ENCODE measurements around the gene ERICH6B.

Gene ERICH6B

DNA sequence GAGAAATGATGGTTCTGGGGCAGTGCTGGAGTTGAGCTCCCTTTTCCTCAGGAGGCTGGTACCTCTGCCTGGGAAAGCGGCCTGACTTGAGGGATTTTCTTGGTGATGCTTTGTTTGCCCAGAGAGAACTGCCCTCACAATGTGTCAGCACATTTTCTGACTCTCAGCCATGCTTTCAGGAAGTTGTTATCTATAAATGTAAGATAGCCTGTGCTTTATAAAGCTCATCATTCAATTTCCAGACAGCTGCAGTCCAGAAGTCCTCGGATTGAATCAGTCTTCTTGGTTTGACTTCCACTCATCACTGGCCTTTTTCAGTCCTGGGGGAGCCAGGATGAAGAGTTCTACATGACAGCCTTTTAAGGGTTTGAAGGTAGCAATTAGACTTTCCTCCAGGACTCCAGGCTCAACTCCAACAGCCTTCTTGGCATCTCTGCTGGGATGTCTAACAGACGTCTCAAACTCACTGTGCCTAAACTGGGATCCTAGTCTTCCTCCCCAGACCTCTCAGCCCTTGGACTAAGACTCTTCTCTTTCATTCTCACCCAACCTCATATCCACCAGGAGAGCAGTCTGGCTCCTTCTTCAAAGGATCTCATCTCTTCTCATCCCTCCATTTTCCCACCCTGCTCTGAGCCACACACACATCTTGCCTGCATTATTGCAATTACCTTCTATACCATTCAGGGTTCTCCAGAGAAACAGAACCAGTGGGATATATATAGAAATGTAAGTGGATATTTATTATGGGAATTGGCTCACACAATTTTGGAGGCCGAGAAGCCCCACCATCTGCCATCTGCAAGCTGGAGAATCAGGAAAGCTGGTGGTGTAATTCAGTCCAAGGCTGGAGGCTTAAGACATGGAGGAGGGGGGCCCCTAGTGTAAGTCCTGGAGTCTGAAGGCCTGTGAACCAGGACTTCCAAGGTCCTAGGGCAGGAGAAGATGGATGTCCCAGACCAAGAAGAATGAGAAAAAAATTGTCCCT, 13.1 kb downstream of the ERICH6B start:
- Histone ChIP-seq H3K4me1 (ENCODE audit: control insufficient read depth, insufficient read depth, low read length, poor library complexity, severe bottlenecking) (no peaks in the 10 kb centered on the region), H3K9me3 (ENCODE audit: control insufficient read depth, low read length) (no peaks in the 10 kb centered on the region), H3K27ac (ENCODE audit: insufficient read depth, low read length, poor library complexity, severe bottlenecking) (no peak overlapping the region), H3K36me3 (ENCODE audit: control insufficient read depth, insufficient read depth, low read length) (no peaks in the 10 kb centered on the region), H3K4me3 (ENCODE audit: insufficient read depth, low read depth, low read length, poor library complexity, severe bottlenecking) (no peak overlapping the region), H3K27me3 (replicated peaks; ENCODE audit: control insufficient read depth, insufficient read depth, low read length, poor library complexity, severe bottlenecking) (no peaks in the 10 kb centered on the region)
- DNase-seq = no peak

DNA sequence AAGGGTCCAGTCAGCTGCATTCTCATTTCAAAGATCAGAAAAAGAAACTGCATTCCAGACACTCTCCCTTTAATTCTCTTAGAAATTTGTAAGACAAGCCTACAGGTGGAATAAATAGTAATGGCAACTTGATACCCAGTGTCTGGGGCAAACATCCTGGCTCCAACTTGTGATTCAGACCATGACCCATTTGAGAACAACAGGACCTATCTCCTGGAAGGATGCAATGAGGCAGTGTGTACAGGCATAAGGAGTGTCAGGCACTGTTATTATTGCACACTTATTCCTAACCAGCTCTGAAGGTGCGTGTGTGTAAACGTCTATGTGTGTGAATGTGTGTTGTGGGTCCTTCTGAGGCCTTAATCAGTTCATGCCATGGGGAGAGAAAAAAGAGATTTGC, 13.9 kb downstream of the ERICH6B start:
- Histone ChIP-seq H3K4me1 (ENCODE audit: control insufficient read depth, insufficient read depth, low read length, poor library complexity, severe bottlenecking) (no peaks in the 10 kb centered on the region), H3K27ac (ENCODE audit: insufficient read depth, low read length, poor library complexity, severe bottlenecking) (no peak overlapping the region), H3K4me3 (ENCODE audit: insufficient read depth, low read depth, low read length, poor library complexity, severe bottlenecking) (no peak overlapping the region), H3K27me3 (replicated peaks; ENCODE audit: control insufficient read depth, insufficient read depth, low read length, poor library complexity, severe bottlenecking) (no peaks in the 10 kb centered on the region), H3K36me3 (ENCODE audit: control insufficient read depth, insufficient read depth, low read length) (no peaks in the 10 kb centered on the region), H3K9me3 (ENCODE audit: control insufficient read depth, low read length) (no peaks in the 10 kb centered on the region)
- no peak for DNase-seq

DNA sequence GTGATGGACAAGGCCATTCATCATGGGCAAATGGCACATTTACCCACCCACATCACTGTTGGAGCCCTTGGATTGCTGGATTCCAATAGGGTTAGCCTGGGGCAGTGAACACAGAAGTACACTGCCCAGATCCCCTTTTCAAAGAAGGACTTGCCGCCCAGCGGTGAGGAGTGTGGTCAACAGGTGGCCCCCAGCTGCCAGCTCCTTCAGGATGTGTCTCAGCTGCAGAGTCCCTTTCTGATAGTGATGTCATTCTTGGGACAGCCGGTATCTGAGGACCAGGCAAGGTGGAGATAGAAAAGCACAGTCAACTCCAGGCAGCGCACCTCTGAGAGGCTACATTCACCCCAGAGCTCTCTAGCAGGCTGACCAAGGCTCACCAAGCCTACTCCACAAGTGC, 16.9 kb downstream of the ERICH6B start:
- H3K27me3 ChIP-seq (replicated peaks; ENCODE audit: control insufficient read depth, insufficient read depth, low read length, poor library complexity, severe bottlenecking) = no peaks in the 10 kb centered on the region

DNA sequence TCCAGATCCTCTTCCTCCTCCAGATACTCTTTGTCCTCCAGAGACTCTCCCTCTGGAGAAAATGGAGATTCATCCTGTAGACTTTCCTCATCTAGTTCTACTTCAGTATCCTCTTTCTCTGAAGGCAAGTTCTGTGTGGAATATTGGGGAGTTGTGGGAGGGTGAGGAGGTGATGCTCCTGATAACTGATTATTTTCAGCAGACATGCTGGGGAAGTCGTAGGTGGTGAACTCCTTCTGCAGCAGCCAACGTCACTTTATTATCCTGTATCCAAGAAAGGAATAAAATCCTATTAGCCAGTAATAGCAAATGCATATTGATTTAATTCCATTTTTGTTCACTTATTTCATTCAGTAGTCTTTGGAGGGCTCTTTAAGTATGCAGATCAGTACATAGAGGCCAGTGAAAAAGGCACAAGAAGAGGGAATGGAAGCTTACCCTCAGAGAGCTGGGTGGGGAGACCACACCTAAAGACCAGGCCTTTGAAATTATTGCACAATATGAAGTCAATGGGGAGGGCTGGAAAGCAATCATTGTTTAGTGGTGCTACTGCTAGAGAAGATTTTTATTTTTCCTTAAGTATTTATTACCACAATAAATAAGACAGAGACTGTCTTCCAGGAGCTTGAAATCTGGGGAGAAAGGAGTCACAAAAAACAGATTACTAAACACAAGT, 18.6 kb downstream of the ERICH6B start:
- Histone ChIP-seq H3K36me3 (ENCODE audit: control insufficient read depth, insufficient read depth, low read length) (no peaks in the 10 kb centered on the region), H3K4me1 (ENCODE audit: control insufficient read depth, insufficient read depth, low read length, poor library complexity, severe bottlenecking) (no peaks in the 10 kb centered on the region), H3K9me3 (ENCODE audit: control insufficient read depth, low read length) (no peaks in the 10 kb centered on the region), H3K27ac (ENCODE audit: insufficient read depth, low read length, poor library complexity, severe bottlenecking) (no peak overlapping the region), H3K27me3 (replicated peaks; ENCODE audit: control insufficient read depth, insufficient read depth, low read length, poor library complexity, severe bottlenecking) (no peaks in the 10 kb centered on the region), H3K4me3 (ENCODE audit: insufficient read depth, low read depth, low read length, poor library complexity, severe bottlenecking) (no peak overlapping the region)
- no peak for DNase-seq

More for the DNA sequence above, 16.9 kb downstream of the ERICH6B start:
- Histone ChIP-seq H3K36me3 (ENCODE audit: control insufficient read depth, insufficient read depth, low read length) (no peaks in the 10 kb centered on the region), H3K27ac (ENCODE audit: insufficient read depth, low read length, poor library complexity, severe bottlenecking) (no peak overlapping the region), H3K4me1 (ENCODE audit: control insufficient read depth, insufficient read depth, low read length, poor library complexity, severe bottlenecking) (no peaks in the 10 kb centered on the region), H3K4me3 (ENCODE audit: insufficient read depth, low read depth, low read length, poor library complexity, severe bottlenecking) (no peak overlapping the region), H3K9me3 (ENCODE audit: control insufficient read depth, low read length) (no peaks in the 10 kb centered on the region)
- no peak for DNase-seq

DNA sequence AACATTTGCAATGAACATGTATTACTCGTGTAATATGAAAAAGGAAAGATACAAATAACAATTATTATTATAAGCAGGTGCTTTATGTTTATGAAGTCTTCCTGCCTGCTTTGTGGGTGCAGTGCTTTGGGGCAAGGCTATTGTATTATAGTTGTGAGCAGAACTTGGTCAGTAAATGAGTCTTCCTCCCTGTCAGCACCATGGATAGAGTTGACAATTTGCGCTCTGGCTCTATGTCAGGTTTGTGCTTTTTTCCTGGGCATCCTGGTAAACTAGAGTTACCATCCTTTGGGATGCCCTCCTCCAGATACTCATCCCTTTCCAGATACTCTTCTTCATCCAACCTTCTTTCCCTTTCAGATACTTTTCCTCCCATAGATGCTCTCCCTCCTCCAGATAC, 19.6 kb downstream of the ERICH6B start:
- DNase-seq = no peak
- Histone ChIP-seq H3K4me1 (ENCODE audit: control insufficient read depth, insufficient read depth, low read length, poor library complexity, severe bottlenecking) (no peaks in the 10 kb centered on the region), H3K27ac (ENCODE audit: insufficient read depth, low read length, poor library complexity, severe bottlenecking) (no peak overlapping the region), H3K27me3 (replicated peaks; ENCODE audit: control insufficient read depth, insufficient read depth, low read length, poor library complexity, severe bottlenecking) (no peaks in the 10 kb centered on the region), H3K36me3 (ENCODE audit: control insufficient read depth, insufficient read depth, low read length) (no peaks in the 10 kb centered on the region), H3K9me3 (ENCODE audit: control insufficient read depth, low read length) (no peaks in the 10 kb centered on the region), H3K4me3 (ENCODE audit: insufficient read depth, low read depth, low read length, poor library complexity, severe bottlenecking) (no peak overlapping the region)

DNA sequence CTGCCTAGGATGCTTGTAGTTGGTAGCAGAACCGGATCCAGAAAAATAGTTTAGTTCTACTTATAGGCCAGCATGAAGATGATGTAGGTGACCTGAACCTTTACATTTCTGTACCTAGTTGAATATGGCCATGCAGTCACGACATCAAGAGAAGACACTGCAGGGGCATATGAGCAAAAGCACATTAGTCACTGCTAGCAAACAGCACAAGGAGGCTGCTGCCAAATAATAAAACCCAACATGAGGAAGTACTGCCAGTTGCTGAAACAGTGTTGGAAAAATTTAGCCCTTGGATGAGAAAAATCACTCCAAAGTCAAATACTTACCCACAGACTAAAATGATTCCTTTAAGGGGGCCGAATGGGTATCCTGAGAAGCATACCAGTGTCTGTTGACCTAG, 20.8 kb downstream of the ERICH6B start:
- H3K27me3 ChIP-seq (replicated peaks; ENCODE audit: control insufficient read depth, insufficient read depth, low read length, poor library complexity, severe bottlenecking) = no peaks in the 10 kb centered on the region
- no peak for DNase-seq
- H3K4me3 ChIP-seq (ENCODE audit: insufficient read depth, low read depth, low read length, poor library complexity, severe bottlenecking) = no peak overlapping the region
- H3K36me3 ChIP-seq (ENCODE audit: control insufficient read depth, insufficient read depth, low read length) = no peaks in the 10 kb centered on the region
- H3K9me3 ChIP-seq (ENCODE audit: control insufficient read depth, low read length) = no peaks in the 10 kb centered on the region
- H3K4me1 ChIP-seq (ENCODE audit: control insufficient read depth, insufficient read depth, low read length, poor library complexity, severe bottlenecking) = no peaks in the 10 kb centered on the region
- no peak overlapping the region for H3K27ac ChIP-seq (ENCODE audit: insufficient read depth, low read length, poor library complexity, severe bottlenecking)

DNA sequence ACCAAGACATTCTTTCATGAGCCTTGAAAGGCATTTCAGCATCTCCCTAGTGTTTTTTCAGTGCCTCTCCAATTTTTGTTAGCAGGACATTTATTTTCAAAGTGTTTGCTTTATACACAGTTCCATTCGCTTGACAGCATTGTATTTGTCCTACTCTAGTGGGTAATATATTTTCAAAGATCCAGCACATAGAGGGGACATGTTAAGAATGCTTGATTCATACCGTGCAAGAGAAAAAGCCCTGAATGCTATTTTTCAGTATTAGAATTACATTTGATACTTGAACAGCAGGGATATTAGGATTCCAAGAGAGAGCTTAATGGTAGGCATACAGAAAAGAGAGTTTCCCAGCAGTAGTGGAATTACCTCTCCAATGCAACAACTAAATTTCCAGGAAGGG, 21.3 kb downstream of the ERICH6B start:
- H3K36me3 ChIP-seq (ENCODE audit: control insufficient read depth, insufficient read depth, low read length) = no peaks in the 10 kb centered on the region
- H3K27ac ChIP-seq (ENCODE audit: insufficient read depth, low read length, poor library complexity, severe bottlenecking) = no peak overlapping the region
- H3K27me3 ChIP-seq (replicated peaks; ENCODE audit: control insufficient read depth, insufficient read depth, low read length, poor library complexity, severe bottlenecking) = no peaks in the 10 kb centered on the region
- H3K4me3 ChIP-seq (ENCODE audit: insufficient read depth, low read depth, low read length, poor library complexity, severe bottlenecking) = no peak overlapping the region
- DNase-seq = no peak
- no peaks in the 10 kb centered on the region for H3K4me1 ChIP-seq (ENCODE audit: control insufficient read depth, insufficient read depth, low read length, poor library complexity, severe bottlenecking)
- H3K9me3 ChIP-seq (ENCODE audit: control insufficient read depth, low read length) = no peaks in the 10 kb centered on the region

GRCh38 chr13:45592758-45593157, 22.8 kb downstream of the ERICH6B start:
- no peaks in the 10 kb centered on the region for H3K9me3 ChIP-seq (ENCODE audit: control insufficient read depth, low read length)
- DNase-seq = no peak
- no peak overlapping the region for H3K4me3 ChIP-seq (ENCODE audit: insufficient read depth, low read depth, low read length, poor library complexity, severe bottlenecking)
- H3K36me3 ChIP-seq (ENCODE audit: control insufficient read depth, insufficient read depth, low read length) = no peaks in the 10 kb centered on the region
- no peaks in the 10 kb centered on the region for H3K4me1 ChIP-seq (ENCODE audit: control insufficient read depth, insufficient read depth, low read length, poor library complexity, severe bottlenecking)
- no peaks in the 10 kb centered on the region for H3K27me3 ChIP-seq (replicated peaks; ENCODE audit: control insufficient read depth, insufficient read depth, low read length, poor library complexity, severe bottlenecking)
- no peak overlapping the region for H3K27ac ChIP-seq (ENCODE audit: insufficient read depth, low read length, poor library complexity, severe bottlenecking)

DNA sequence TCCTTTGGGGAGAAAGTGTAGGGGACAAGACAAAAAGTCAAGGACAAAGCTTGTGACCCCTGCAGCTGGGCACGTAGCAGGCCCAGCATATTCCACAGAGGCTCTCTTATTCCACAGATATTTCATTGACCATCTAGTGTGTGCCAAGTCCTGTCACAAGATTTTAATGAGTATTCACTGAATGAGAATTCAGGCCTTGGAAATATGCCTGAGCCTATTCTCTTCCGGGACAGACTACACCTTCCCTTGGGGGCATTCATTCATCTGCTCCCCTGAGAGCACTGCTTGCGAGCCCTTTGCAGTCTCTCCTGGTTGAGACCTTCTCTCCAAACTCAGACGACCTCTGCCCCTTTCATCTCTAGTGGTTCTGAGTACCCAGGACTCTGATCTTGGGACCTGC, 25.5 kb downstream of the ERICH6B start:
- DNase-seq = no peak
- no peak overlapping the region for H3K4me3 ChIP-seq (ENCODE audit: insufficient read depth, low read depth, low read length, poor library complexity, severe bottlenecking)
- H3K9me3 ChIP-seq (ENCODE audit: control insufficient read depth, low read length) = no peaks in the 10 kb centered on the region
- H3K27ac ChIP-seq (ENCODE audit: insufficient read depth, low read length, poor library complexity, severe bottlenecking) = no peak overlapping the region
- no peaks in the 10 kb centered on the region for H3K4me1 ChIP-seq (ENCODE audit: control insufficient read depth, insufficient read depth, low read length, poor library complexity, severe bottlenecking)
- H3K36me3 ChIP-seq (ENCODE audit: control insufficient read depth, insufficient read depth, low read length) = no peaks in the 10 kb centered on the region
- no peaks in the 10 kb centered on the region for H3K27me3 ChIP-seq (replicated peaks; ENCODE audit: control insufficient read depth, insufficient read depth, low read length, poor library complexity, severe bottlenecking)

DNA sequence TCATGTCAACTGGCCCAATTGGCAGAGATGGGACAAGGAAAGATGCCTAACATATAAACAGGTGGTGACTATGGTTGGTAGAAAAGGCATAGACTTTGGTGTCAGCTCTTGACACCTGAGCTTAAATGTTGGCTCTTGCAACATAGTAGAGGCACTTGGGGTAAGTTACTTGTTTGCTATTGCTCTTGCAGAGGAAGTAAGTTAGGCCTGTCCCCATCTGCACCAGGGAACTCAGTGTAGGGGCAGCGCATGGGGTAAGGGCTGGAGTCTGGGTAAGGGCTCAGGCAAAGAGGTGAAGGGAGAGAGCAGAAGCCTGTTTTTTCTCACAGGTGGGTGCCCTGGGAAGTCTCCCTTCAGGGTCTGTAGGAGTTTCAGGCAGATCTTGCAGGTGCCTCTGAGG, 27.6 kb downstream of the ERICH6B start:
- H3K27ac ChIP-seq (ENCODE audit: insufficient read depth, low read length, poor library complexity, severe bottlenecking) = no peak overlapping the region
- H3K9me3 ChIP-seq (ENCODE audit: control insufficient read depth, low read length) = no peaks in the 10 kb centered on the region
- no peaks in the 10 kb centered on the region for H3K27me3 ChIP-seq (replicated peaks; ENCODE audit: control insufficient read depth, insufficient read depth, low read length, poor library complexity, severe bottlenecking)
- DNase-seq = no peak
- no peak overlapping the region for H3K4me3 ChIP-seq (ENCODE audit: insufficient read depth, low read depth, low read length, poor library complexity, severe bottlenecking)
- no peaks in the 10 kb centered on the region for H3K36me3 ChIP-seq (ENCODE audit: control insufficient read depth, insufficient read depth, low read length)
- H3K4me1 ChIP-seq (ENCODE audit: control insufficient read depth, insufficient read depth, low read length, poor library complexity, severe bottlenecking) = no peaks in the 10 kb centered on the region

All from effector memory CD4-positive, alpha-beta T cell (primary cell).